Measurements from ENCODE around the gene SNRPA. TPM values are rescaled to one million over a fixed set of nuclear protein-coding genes. Genes with fewer than 3 reads are reported as not detected.

The SNRPA gene
- polyA plus RNA-seq, 1 donor (not counting 4 experiments of a cell fraction or from before 2014, with no cell fraction given) = 93.4 TPM

DNA sequence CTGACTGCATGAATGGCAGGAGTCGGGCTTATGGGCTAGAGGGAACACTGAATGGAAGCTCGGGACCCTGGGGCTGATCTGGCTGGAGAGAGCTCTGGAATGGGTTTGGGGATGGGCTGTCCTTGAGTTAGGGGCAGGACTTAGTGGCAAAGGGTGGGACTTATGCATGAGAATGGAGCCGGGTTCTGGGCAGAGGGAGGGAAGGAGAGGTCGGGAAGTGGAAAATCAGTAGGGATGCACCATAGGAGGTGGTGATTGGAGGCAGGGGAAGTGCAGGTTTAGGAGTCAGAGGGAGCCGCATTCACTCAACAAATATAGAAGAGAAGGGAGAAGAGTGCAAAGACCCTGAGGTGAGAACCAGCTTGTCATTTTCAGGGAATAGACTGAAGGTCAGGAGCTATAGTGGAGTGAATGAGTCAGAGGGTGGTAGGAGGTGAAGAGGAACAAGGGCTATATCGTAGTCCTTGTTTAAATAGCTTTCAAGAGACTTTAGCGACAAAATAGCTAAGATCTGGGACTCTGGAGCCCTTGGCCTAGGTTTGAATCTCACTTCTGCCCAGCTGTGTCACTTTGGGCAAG is 27.8 kb downstream of the SNRPA start:
- H3K79me2 ChIP-seq (ENCODE audit: control insufficient read depth, insufficient read depth, low read length) = no peaks in the 10 kb centered on the region
- dilution Hi-C loops (cut with MboI; ENCODE audit: extremely low pct_ligation_motif_present, low sequenced_read_pairs) = no loop called here
- no peaks in the 10 kb centered on the region for H4K20me1 ChIP-seq (ENCODE audit: control insufficient read depth, extremely low read depth, insufficient read depth, low read length)
- FAIRE-seq (no peak), DNase-seq (ENCODE audit: low read depth, low spot score) (no peak)
- peaks cover 26% of the 10 kb centered on the region for H3K4me1 ChIP-seq (ENCODE audit: control insufficient read depth, extremely low read depth, insufficient read depth, low read length)
- H2AFZ ChIP-seq (ENCODE audit: control insufficient read depth, low read length) = peak overlapping the region; percentile 86
- H3K9me1 ChIP-seq (ENCODE audit: control insufficient read depth, extremely low read depth, insufficient read depth, low read length) = no peaks in the 10 kb centered on the region
- H3K36me3 ChIP-seq (ENCODE audit: control insufficient read depth in 2 of 2, extremely low read depth in 1 of 2, insufficient read depth in 2 of 2, low read length in 2 of 2) = no peaks in the 10 kb centered on the region
- no peaks in the 10 kb centered on the region for H3K9me3 ChIP-seq (ENCODE audit: control insufficient read depth, low read depth, low read length)
- H3K4me3 ChIP-seq (ENCODE audit: control insufficient read depth in 2 of 3, extremely low read depth in 1 of 3, insufficient read depth in 2 of 3, low read depth in 1 of 3, low read length in 3 of 3) = peak overlapping the region; percentile 70 to 96 (median 81)
- peak overlapping the region; percentile 98 for H3K27ac ChIP-seq (ENCODE audit: control insufficient read depth, insufficient read depth, low read length)
- peak overlapping the region; percentile 64 for H3K4me2 ChIP-seq (ENCODE audit: control insufficient read depth, extremely low read depth, insufficient read depth, low read depth, low read length)
- no peaks in the 10 kb centered on the region for H3K27me3 ChIP-seq (ENCODE audit: control insufficient read depth, extremely low read depth, insufficient read depth, low read length)
- no peak for TF ChIP-seq CTCF (optimal IDR thresholded peaks at IDR 0.05 in 1 of 3, IDR thresholded peaks at IDR 0.05 in 1 of 3, conservative IDR thresholded peaks at IDR 0.05 in 1 of 3; ENCODE audit: extremely low read depth in 1 of 3, insufficient read depth in 2 of 3, low read length in 3 of 3)
- TF ChIP-seq EZH2 (IDR thresholded peaks at IDR 0.05; ENCODE audit: low read length) = no peak
- H3K9ac ChIP-seq (ENCODE audit: control insufficient read depth, extremely low read depth, insufficient read depth, low read length) = peak overlapping the region; percentile 93

GRCh38 chr19:40780582-40780981 is 29.6 kb downstream of the SNRPA start:
- H3K27ac ChIP-seq (ENCODE audit: control insufficient read depth, insufficient read depth, low read length) = no peak overlapping the region
- H3K36me3 ChIP-seq (ENCODE audit: control insufficient read depth in 2 of 2, extremely low read depth in 1 of 2, insufficient read depth in 2 of 2, low read length in 2 of 2) = no peaks in the 10 kb centered on the region
- H3K79me2 ChIP-seq (ENCODE audit: control insufficient read depth, insufficient read depth, low read length) = no peaks in the 10 kb centered on the region
- no peak overlapping the region for H3K4me2 ChIP-seq (ENCODE audit: control insufficient read depth, extremely low read depth, insufficient read depth, low read depth, low read length)
- no peak for TF ChIP-seq CTCF (optimal IDR thresholded peaks at IDR 0.05 in 1 of 3, IDR thresholded peaks at IDR 0.05 in 1 of 3, conservative IDR thresholded peaks at IDR 0.05 in 1 of 3; ENCODE audit: extremely low read depth in 1 of 3, insufficient read depth in 2 of 3, low read length in 3 of 3)
- TF ChIP-seq EZH2 (IDR thresholded peaks at IDR 0.05; ENCODE audit: low read length) = no peak
- DNase-seq (ENCODE audit: low read depth, low spot score) (no peak), FAIRE-seq (no peak)
- H4K20me1 ChIP-seq (ENCODE audit: control insufficient read depth, extremely low read depth, insufficient read depth, low read length) = no peaks in the 10 kb centered on the region
- no peaks in the 10 kb centered on the region for H3K9me3 ChIP-seq (ENCODE audit: control insufficient read depth, low read depth, low read length)
- H3K4me1 ChIP-seq (ENCODE audit: control insufficient read depth, extremely low read depth, insufficient read depth, low read length) = peaks cover 12% of the 10 kb centered on the region
- no peaks in the 10 kb centered on the region for H3K27me3 ChIP-seq (ENCODE audit: control insufficient read depth, extremely low read depth, insufficient read depth, low read length)
- no peaks in the 10 kb centered on the region for H3K9me1 ChIP-seq (ENCODE audit: control insufficient read depth, extremely low read depth, insufficient read depth, low read length)
- dilution Hi-C loops (cut with MboI; ENCODE audit: extremely low pct_ligation_motif_present, low sequenced_read_pairs) = no loop called here
- no peak overlapping the region for H2AFZ ChIP-seq (ENCODE audit: control insufficient read depth, low read length)
- H3K9ac ChIP-seq (ENCODE audit: control insufficient read depth, extremely low read depth, insufficient read depth, low read length) = no peak overlapping the region
- H3K4me3 ChIP-seq (ENCODE audit: control insufficient read depth in 2 of 3, extremely low read depth in 1 of 3, insufficient read depth in 2 of 3, low read depth in 1 of 3, low read length in 3 of 3) = no peak overlapping the region

Data from keratinocyte (primary cell).